ENCODE measurements around the gene GRIA1. TPM values are rescaled to one million over a fixed set of nuclear protein-coding genes. Genes with fewer than 3 reads are reported as not detected.

Gene GRIA1
- total RNA-seq, 1 experiment from 2014 or later: 0.81 TPM

- DNase-seq (ENCODE audit: low spot score) (no peak), ATAC-seq (no peak)
- H3K27me3 Mint-ChIP-seq (ENCODE audit: low read depth): no peaks in the 10 kb centered on the region
- ChIA-PET POLR2A (no interaction called here), CTCF (no interaction called here)
- H3K4me3 Mint-ChIP-seq: no peak overlapping the region
- H3K36me3 Mint-ChIP-seq: no peaks in the 10 kb centered on the region
- peaks cover 8% of the 10 kb centered on the region for H3K4me1 Mint-ChIP-seq
- H3K9me3 Mint-ChIP-seq: no peaks in the 10 kb centered on the region
- TF ChIP-seq TP53 (CRISPR knock-in tag; IDR thresholded peaks at IDR 0.05): no peak
- no peak for TF ChIP-seq ZNF423 (CRISPR knock-in tag; IDR thresholded peaks at IDR 0.05)
- TF ChIP-seq SMAD3 (CRISPR knock-in tag; IDR thresholded peaks at IDR 0.05; ENCODE audit: borderline replicate concordance): no peak
- TF ChIP-seq, protein P1, sequence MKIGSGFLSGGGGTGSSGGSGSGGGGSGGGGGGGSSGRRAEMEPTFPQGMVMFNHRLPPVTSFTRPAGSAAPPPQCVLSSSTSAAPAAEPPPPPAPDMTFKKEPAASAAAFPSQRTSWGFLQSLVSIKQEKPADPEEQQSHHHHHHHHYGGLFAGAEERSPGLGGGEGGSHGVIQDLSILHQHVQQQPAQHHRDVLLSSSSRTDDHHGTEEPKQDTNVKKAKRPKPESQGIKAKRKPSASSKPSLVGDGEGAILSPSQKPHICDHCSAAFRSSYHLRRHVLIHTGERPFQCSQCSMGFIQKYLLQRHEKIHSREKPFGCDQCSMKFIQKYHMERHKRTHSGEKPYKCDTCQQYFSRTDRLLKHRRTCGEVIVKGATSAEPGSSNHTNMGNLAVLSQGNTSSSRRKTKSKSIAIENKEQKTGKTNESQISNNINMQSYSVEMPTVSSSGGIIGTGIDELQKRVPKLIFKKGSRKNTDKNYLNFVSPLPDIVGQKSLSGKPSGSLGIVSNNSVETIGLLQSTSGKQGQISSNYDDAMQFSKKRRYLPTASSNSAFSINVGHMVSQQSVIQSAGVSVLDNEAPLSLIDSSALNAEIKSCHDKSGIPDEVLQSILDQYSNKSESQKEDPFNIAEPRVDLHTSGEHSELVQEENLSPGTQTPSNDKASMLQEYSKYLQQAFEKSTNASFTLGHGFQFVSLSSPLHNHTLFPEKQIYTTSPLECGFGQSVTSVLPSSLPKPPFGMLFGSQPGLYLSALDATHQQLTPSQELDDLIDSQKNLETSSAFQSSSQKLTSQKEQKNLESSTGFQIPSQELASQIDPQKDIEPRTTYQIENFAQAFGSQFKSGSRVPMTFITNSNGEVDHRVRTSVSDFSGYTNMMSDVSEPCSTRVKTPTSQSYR (CRISPR knock-in tag; IDR thresholded peaks at IDR 0.05): no peak
- no peak for TF ChIP-seq ZNF532 (CRISPR knock-in tag; IDR thresholded peaks at IDR 0.05; ENCODE audit: borderline replicate concordance)
- no peak for TF ChIP-seq IRF2 (CRISPR knock-in tag; IDR thresholded peaks at IDR 0.05; ENCODE audit: borderline replicate concordance, low read depth)
- TF ChIP-seq OVOL2 (CRISPR knock-in tag; IDR thresholded peaks at IDR 0.05; ENCODE audit: borderline replicate concordance): no peak
- TF ChIP-seq, protein P2, sequence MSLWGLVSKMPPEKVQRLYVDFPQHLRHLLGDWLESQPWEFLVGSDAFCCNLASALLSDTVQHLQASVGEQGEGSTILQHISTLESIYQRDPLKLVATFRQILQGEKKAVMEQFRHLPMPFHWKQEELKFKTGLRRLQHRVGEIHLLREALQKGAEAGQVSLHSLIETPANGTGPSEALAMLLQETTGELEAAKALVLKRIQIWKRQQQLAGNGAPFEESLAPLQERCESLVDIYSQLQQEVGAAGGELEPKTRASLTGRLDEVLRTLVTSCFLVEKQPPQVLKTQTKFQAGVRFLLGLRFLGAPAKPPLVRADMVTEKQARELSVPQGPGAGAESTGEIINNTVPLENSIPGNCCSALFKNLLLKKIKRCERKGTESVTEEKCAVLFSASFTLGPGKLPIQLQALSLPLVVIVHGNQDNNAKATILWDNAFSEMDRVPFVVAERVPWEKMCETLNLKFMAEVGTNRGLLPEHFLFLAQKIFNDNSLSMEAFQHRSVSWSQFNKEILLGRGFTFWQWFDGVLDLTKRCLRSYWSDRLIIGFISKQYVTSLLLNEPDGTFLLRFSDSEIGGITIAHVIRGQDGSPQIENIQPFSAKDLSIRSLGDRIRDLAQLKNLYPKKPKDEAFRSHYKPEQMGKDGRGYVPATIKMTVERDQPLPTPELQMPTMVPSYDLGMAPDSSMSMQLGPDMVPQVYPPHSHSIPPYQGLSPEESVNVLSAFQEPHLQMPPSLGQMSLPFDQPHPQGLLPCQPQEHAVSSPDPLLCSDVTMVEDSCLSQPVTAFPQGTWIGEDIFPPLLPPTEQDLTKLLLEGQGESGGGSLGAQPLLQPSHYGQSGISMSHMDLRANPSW (CRISPR knock-in tag; conservative IDR thresholded peaks at IDR 0.05; ENCODE audit: low read depth): no peak
- TF ChIP-seq, protein P3, sequence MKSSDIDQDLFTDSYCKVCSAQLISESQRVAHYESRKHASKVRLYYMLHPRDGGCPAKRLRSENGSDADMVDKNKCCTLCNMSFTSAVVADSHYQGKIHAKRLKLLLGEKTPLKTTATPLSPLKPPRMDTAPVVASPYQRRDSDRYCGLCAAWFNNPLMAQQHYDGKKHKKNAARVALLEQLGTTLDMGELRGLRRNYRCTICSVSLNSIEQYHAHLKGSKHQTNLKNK (CRISPR knock-in tag; IDR thresholded peaks at IDR 0.05): no peak
- TF ChIP-seq ZSCAN18 (CRISPR knock-in tag; IDR thresholded peaks at IDR 0.05): no peak
- no peak overlapping the region for H3K27ac Mint-ChIP-seq
Observed at GRCh38 chr5:153525536-153525935, 35.1 kb downstream of the GRIA1 start.

GRCh38 chr5:153530357-153531143 lies 40.1 kb downstream of the GRIA1 start:
- Mint-ChIP-seq H3K27me3 (ENCODE audit: low read depth) (no peaks in the 10 kb centered on the region), H3K4me3 (no peak overlapping the region), H3K4me1 (no peaks in the 10 kb centered on the region), H3K27ac (no peak overlapping the region), H3K9me3 (no peaks in the 10 kb centered on the region), H3K36me3 (no peaks in the 10 kb centered on the region)
- no peak for ATAC-seq
- TF ChIP-seq NR3C1 (CRISPR knock-in tag; conservative IDR thresholded peaks at IDR 0.05; ENCODE audit: low read depth) (no peak), ATF6 (CRISPR knock-in tag; IDR thresholded peaks at IDR 0.05) (no peak), MXD4 (CRISPR knock-in tag; IDR thresholded peaks at IDR 0.05; ENCODE audit: borderline replicate concordance) (no peak), KAT7 (CRISPR knock-in tag; IDR thresholded peaks at IDR 0.05; ENCODE audit: borderline replicate concordance) (no peak), IRF2 (CRISPR knock-in tag; IDR thresholded peaks at IDR 0.05; ENCODE audit: borderline replicate concordance, low read depth) (no peak), TCF7 (CRISPR knock-in tag; IDR thresholded peaks at IDR 0.05; ENCODE audit: low read depth) (no peak), SMAD4 (CRISPR knock-in tag; IDR thresholded peaks at IDR 0.05) (no peak), ETV6 (CRISPR knock-in tag; IDR thresholded peaks at IDR 0.05) (no peak), ZNF121 (CRISPR knock-in tag; IDR thresholded peaks at IDR 0.05) (no peak), ESRRA (CRISPR knock-in tag; IDR thresholded peaks at IDR 0.05; ENCODE audit: borderline replicate concordance) (no peak), SMAD3 (CRISPR knock-in tag; IDR thresholded peaks at IDR 0.05; ENCODE audit: borderline replicate concordance) (no peak), ZNF396 (CRISPR knock-in tag; IDR thresholded peaks at IDR 0.05; ENCODE audit: borderline replicate concordance) (no peak)
- no peak for DNase-seq (ENCODE audit: low spot score)
- ChIA-PET CTCF (interaction anchor here (0.6 kb wide), 1 partner anchor 208 kb away, joined by 3 read pairs; no protein-coding TSS in a partner anchor), POLR2A (no interaction called here)

All from WTC11 (cell line).